ENCODE results near the gene USHBP1. TPM values are rescaled to one million over a fixed set of nuclear protein-coding genes. Genes with fewer than 3 reads are reported as not detected.

The USHBP1 gene
- total and polyA plus RNA-seq, 2 donors from 2014 or later = 7.2 to 8.9 TPM

DNA sequence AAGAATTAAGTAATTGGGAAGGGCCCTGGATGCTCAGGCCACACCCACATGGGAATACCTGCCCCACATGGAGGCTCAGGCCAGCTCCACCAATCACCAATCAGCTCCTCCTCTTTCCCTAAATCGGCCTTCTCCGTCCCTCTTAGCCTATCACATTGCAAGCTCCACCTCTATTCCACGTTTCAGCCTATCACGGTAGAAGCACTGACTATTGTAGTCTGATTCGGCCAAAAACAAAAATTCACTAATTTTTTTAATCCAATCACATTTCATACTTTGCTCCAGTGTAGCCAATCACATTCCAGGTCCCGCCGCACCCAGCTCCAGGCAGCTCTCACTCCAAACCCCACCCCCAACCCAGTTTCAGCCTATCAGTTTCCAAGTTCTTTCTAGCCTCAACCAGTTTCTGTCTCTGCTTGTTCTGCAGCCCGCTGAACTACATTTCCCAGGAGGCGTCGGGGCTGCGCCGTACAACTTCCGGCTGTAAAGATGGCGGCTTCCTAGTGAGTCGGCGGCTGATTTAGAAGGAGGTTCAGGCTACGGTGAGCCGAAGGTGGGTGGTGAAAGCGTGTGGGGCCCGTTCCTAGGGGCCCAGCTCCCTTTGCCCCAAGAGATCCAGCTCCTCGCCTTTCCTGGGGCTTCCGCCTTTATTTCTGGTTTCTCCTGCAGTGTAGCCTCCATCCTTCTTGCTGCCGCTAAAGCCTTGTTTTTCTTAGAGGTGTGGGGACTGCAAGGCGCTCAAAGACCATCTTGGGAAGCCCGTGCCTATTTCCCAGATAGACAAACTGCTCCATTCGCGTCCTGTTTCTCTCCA is 2.6 kb upstream of the USHBP1 start, which contains the start of gene BABAM1:
BABAM1 (plus strand) TSS at position 469 of the 814 bp plus-strand sequence. CDS start 1,364 bp downstream, outside the sequence.
- peak within 1 kb of the TSS in 1 of 2 donors; percentile 70 for H3K27ac ChIP-seq (ENCODE audit: low read depth in 2 of 2, low read length in 2 of 2)
- TF ChIP-seq CTCF (IDR thresholded peaks at IDR 0.05; ENCODE audit: borderline replicate concordance, extremely low read depth, insufficient read depth) = no peak
- H3K4me1 ChIP-seq (ENCODE audit: control insufficient read depth in 2 of 3, insufficient read depth in 2 of 3, low read depth in 1 of 3, low read length in 3 of 3) = peaks cover 0 to 4% (median 3%) of the 10 kb centered on the region in 3 donors
- intact Hi-C loops (cut with DNase I) = no loop called here
- FAIRE-seq (peak; percentile 99), DNase-seq (peak; percentile 97 to 99 (median 99))
- H3K36me3 ChIP-seq (ENCODE audit: control insufficient read depth in 2 of 3, insufficient read depth in 3 of 3, low read length in 3 of 3) = peaks cover 0 to 11% (median 4%) of the 10 kb centered on the region in 3 donors
- H3K4me3 ChIP-seq (ENCODE audit: low read length in 3 of 3) = peak within 1 kb of the TSS; percentile 76 to 98 (median 95)
- no peaks in the 10 kb centered on the region for H3K9me3 ChIP-seq (ENCODE audit: control insufficient read depth in 2 of 3, insufficient read depth in 1 of 3, low read length in 3 of 3)
- H3K27me3 ChIP-seq (ENCODE audit: control insufficient read depth, insufficient read depth, low read length) = no peaks in the 10 kb centered on the region
- peak within 1 kb of the TSS; percentile 85 to 95 (median 94) for H3K9ac ChIP-seq (ENCODE audit: low read length in 3 of 3)

DNA sequence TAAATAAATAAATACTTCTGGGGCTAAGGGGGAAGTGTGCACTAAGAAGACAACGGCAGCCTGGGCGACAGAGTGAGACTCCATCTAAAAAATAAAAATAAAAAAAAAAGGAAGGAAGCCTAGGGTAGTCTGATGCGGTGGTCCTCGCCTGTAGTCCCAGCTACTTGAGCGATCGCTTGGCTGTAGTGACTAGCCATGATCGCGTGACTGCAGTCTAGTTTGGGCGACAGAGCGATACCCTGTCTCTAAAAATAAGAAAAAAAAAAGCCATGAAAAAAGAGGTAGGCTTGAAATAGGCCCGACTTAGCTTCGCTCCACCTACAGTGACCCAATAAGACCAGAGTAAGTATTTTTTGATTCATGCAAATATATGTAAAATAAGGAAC is 2.0 kb upstream of the USHBP1 start:
- H3K27ac ChIP-seq (ENCODE audit: low read depth in 2 of 2, low read length in 2 of 2) = no peak overlapping the region

GRCh38 chr19:17266026-17266425 is 1.5 kb upstream of the USHBP1 start:
- H3K27ac ChIP-seq (ENCODE audit: low read depth in 2 of 2, low read length in 2 of 2) = no peak overlapping the region
- intact Hi-C loops (cut with DNase I) = no loop called here
- FAIRE-seq (no peak), DNase-seq (peak in 2 of 5 donors; percentile 30 to 40)
- no peaks in the 10 kb centered on the region for H3K27me3 ChIP-seq (ENCODE audit: control insufficient read depth, insufficient read depth, low read length)
- no peak overlapping the region for H3K9ac ChIP-seq (ENCODE audit: low read length in 3 of 3)
- no peaks in the 10 kb centered on the region for H3K9me3 ChIP-seq (ENCODE audit: control insufficient read depth in 2 of 3, insufficient read depth in 1 of 3, low read length in 3 of 3)
- no peak for TF ChIP-seq CTCF (IDR thresholded peaks at IDR 0.05; ENCODE audit: borderline replicate concordance, extremely low read depth, insufficient read depth)
- peaks cover 0 to 4% (median 2%) of the 10 kb centered on the region in 3 donors for H3K36me3 ChIP-seq (ENCODE audit: control insufficient read depth in 2 of 3, insufficient read depth in 3 of 3, low read length in 3 of 3)
- no peak overlapping the region for H3K4me3 ChIP-seq (ENCODE audit: low read length in 3 of 3)
- H3K4me1 ChIP-seq (ENCODE audit: control insufficient read depth in 2 of 3, insufficient read depth in 2 of 3, low read depth in 1 of 3, low read length in 3 of 3) = peaks cover 0 to 4% (median 4%) of the 10 kb centered on the region in 3 donors

More for the DNA sequence above, 2.0 kb upstream of the USHBP1 start:
- Histone ChIP-seq H3K27me3 (ENCODE audit: control insufficient read depth, insufficient read depth, low read length) (no peaks in the 10 kb centered on the region), H3K4me1 (ENCODE audit: control insufficient read depth in 2 of 3, insufficient read depth in 2 of 3, low read depth in 1 of 3, low read length in 3 of 3) (peaks cover 0 to 4% (median 3%) of the 10 kb centered on the region in 3 donors), H3K4me3 (ENCODE audit: low read length in 3 of 3) (peak overlapping the region in 2 of 3 donors; percentile 5 to 24), H3K36me3 (ENCODE audit: control insufficient read depth in 2 of 3, insufficient read depth in 3 of 3, low read length in 3 of 3) (peaks cover 0 to 10% (median 2%) of the 10 kb centered on the region in 3 donors), H3K9me3 (ENCODE audit: control insufficient read depth in 2 of 3, insufficient read depth in 1 of 3, low read length in 3 of 3) (no peaks in the 10 kb centered on the region), H3K9ac (ENCODE audit: low read length in 3 of 3) (no peak overlapping the region)
- intact Hi-C loops (cut with DNase I) = no loop called here
- no peak for FAIRE-seq
- DNase-seq = no peak
- no peak for TF ChIP-seq CTCF (IDR thresholded peaks at IDR 0.05; ENCODE audit: borderline replicate concordance, extremely low read depth, insufficient read depth)
